ENCODE results near the gene CLEC6A.
"Not testable (repeated sequence)": the region's sequence is repeated elsewhere in the genome, so short reads cannot be mapped to it uniquely, and the experiment has no call there.

The CLEC6A gene

GRCh38 chr12:8455727-8456360 lies at the start of gene CLEC6A:
CLEC6A (plus strand) TSS chr12:8455962; CDS start chr12:8456112, 150 bp downstream.
- DNase-seq (ENCODE audit: low read depth in 1 of 2, low spot score in 1 of 2) = no peak

GRCh38 chr12:8419576-8419975 lies 36.2 kb upstream of the CLEC6A start:
- peak in 1 of 2 donors; percentile 23 for DNase-seq (ENCODE audit: low read depth in 1 of 2, low spot score in 1 of 2)

- DNase-seq (ENCODE audit: low read depth in 1 of 2, low spot score in 1 of 2) = no peak
Observed at GRCh38 chr12:8420506-8420905, 35.3 kb upstream of the CLEC6A start.

GRCh38 chr12:8444536-8445278 lies 11.1 kb upstream of the CLEC6A start:
- DNase-seq (ENCODE audit: low read depth in 1 of 2, low spot score in 1 of 2) = not testable (repeated sequence)

- no peak for DNase-seq (ENCODE audit: low read depth in 1 of 2, low spot score in 1 of 2)
Observed at GRCh38 chr12:8445731-8446130, 10.0 kb upstream of the CLEC6A start.

- no peak for DNase-seq (ENCODE audit: low read depth in 1 of 2, low spot score in 1 of 2)
Observed at GRCh38 chr12:8446642-8447547, 8.9 kb upstream of the CLEC6A start.

- no peak for DNase-seq (ENCODE audit: low read depth in 1 of 2, low spot score in 1 of 2)
Observed at GRCh38 chr12:8449355-8449859, 6.4 kb upstream of the CLEC6A start.

- DNase-seq (ENCODE audit: low read depth in 1 of 2, low spot score in 1 of 2) = no peak
Observed at GRCh38 chr12:8452036-8452435, 3.7 kb upstream of the CLEC6A start.

GRCh38 chr12:8453021-8453513 lies 2.7 kb upstream of the CLEC6A start:
- no peak for DNase-seq (ENCODE audit: low read depth in 1 of 2, low spot score in 1 of 2)

GRCh38 chr12:8453796-8454195 lies 2.0 kb upstream of the CLEC6A start:
- no peak for DNase-seq (ENCODE audit: low read depth in 1 of 2, low spot score in 1 of 2)

- no peak for DNase-seq (ENCODE audit: low read depth in 1 of 2, low spot score in 1 of 2)
Observed at GRCh38 chr12:8455271-8455670, 491 bp upstream of the CLEC6A start.

GRCh38 chr12:8461426-8461825 lies 5.7 kb downstream of the CLEC6A start:
- DNase-seq (ENCODE audit: low read depth in 1 of 2, low spot score in 1 of 2) = no peak

- no peak for DNase-seq (ENCODE audit: low read depth in 1 of 2, low spot score in 1 of 2)
Observed at GRCh38 chr12:8465301-8465996, 9.7 kb downstream of the CLEC6A start.

- DNase-seq (ENCODE audit: low read depth in 1 of 2, low spot score in 1 of 2) = no peak
Observed at GRCh38 chr12:8466241-8466640, 10.5 kb downstream of the CLEC6A start.

GRCh38 chr12:8471090-8471489 lies 15.3 kb downstream of the CLEC6A start:
- DNase-seq (ENCODE audit: low read depth in 1 of 2, low spot score in 1 of 2) = no peak

GRCh38 chr12:8475508-8476203 lies 19.9 kb downstream of the CLEC6A start:
- no peak for DNase-seq (ENCODE audit: low read depth in 1 of 2, low spot score in 1 of 2)

GRCh38 chr12:8482571-8483061 lies 26.9 kb downstream of the CLEC6A start:
- no peak for DNase-seq (ENCODE audit: low read depth in 1 of 2, low spot score in 1 of 2)

GRCh38 chr12:8483079-8483478 lies 27.3 kb downstream of the CLEC6A start:
- DNase-seq (ENCODE audit: low read depth in 1 of 2, low spot score in 1 of 2) = no peak

GRCh38 chr12:8491646-8492530 lies 36.1 kb downstream of the CLEC6A start:
- DNase-seq (ENCODE audit: low read depth in 1 of 2, low spot score in 1 of 2) = no peak

Data from activated T-helper 1 cell treated with anti-CD3 and anti-CD28 coated beads, Interleukin-2, amount 50 U/mL, for 16 hours (primary cell).